Trophoblast cell (in vitro differentiated cells and primary cell): ENCODE data around the gene STRN.

Experiments used
- DNase-seq, 2 donors: peaks; one replicate each; pipeline ENCODE4 v3.0.0-alpha.2; 2016
- H2AFZ ChIP-seq: 2 replicates; pipeline ENCODE4 v1.6.1; 2013; ENCODE audit warnings: low read length, moderate library complexity, mild to moderate bottlenecking; ENCODE audit not compliant: insufficient read depth, poor library complexity
- H2AK5ac ChIP-seq: 2 replicates; pipeline ENCODE4 v1.6.1; 2013; ENCODE audit warnings: mild to moderate bottlenecking, low read length
- H2BK120ac ChIP-seq: 2 replicates; pipeline ENCODE4 v1.6.1; 2013; ENCODE audit warnings: low read length, mild to moderate bottlenecking, moderate library complexity; ENCODE audit not compliant: insufficient read depth, poor library complexity
- H2BK12ac ChIP-seq: 2 replicates; pipeline ENCODE4 v1.6.1; 2013; ENCODE audit warnings: mild to moderate bottlenecking, low read length, moderate library complexity
- H2BK5ac ChIP-seq: 2 replicates; pipeline ENCODE4 v1.6.1; 2013; ENCODE audit warnings: low read length, low read depth, moderate library complexity, mild to moderate bottlenecking; ENCODE audit not compliant: poor library complexity
- H3K14ac ChIP-seq: 2 replicates; pipeline ENCODE4 v1.6.1; 2013; ENCODE audit warnings: mild to moderate bottlenecking, low read length
- H3K18ac ChIP-seq: 2 replicates; pipeline ENCODE4 v1.6.1; 2013; ENCODE audit warnings: mild to moderate bottlenecking, low read length
- H3K23ac ChIP-seq: 2 replicates; pipeline ENCODE4 v1.6.1; 2013; ENCODE audit warnings: low read length
- H3K27ac ChIP-seq: 2 replicates; pipeline ENCODE4 v1.5.1; 2013; ENCODE audit warnings: low read depth, mild to moderate bottlenecking, inconsistent platforms, low read length, moderate library complexity
- H3K27me3 ChIP-seq: 2 replicates; pipeline ENCODE4 v1.6.1; 2013; ENCODE audit warnings: inconsistent platforms, mild to moderate bottlenecking, low read length, moderate library complexity; ENCODE audit not compliant: insufficient read depth
- H3K36me3 ChIP-seq, 2 experiments: 1 replicate in 1 of 2; 2 replicates in 1 of 2; pipeline ENCODE4 v1.6.1; 2013; ENCODE audit warnings: low read length in 2 of 2, mild to moderate bottlenecking in 2 of 2, moderate library complexity in 1 of 2; ENCODE audit not compliant: insufficient read depth in 2 of 2, control insufficient read depth in 1 of 2
- H3K4ac ChIP-seq: 2 replicates; pipeline ENCODE4 v1.6.1; 2013; ENCODE audit warnings: low read depth, mild to moderate bottlenecking, low read length, moderate library complexity
- H3K4me1 ChIP-seq, 2 experiments: 1 replicate in 1 of 2; 2 replicates in 1 of 2; pipeline ENCODE4 v1.6.1; 2013; ENCODE audit warnings: low read length in 2 of 2, mild to moderate bottlenecking in 2 of 2, moderate library complexity in 1 of 2; ENCODE audit not compliant: insufficient read depth in 2 of 2, control insufficient read depth in 1 of 2
- H3K4me2 ChIP-seq: 2 replicates; pipeline ENCODE4 v1.6.1; 2013; ENCODE audit warnings: inconsistent platforms, mild to moderate bottlenecking, low read length, moderate library complexity
- H3K4me3 ChIP-seq: 2 replicates; pipeline ENCODE4 v1.5.1; 2013; ENCODE audit warnings: mild to moderate bottlenecking, low read depth, low read length, inconsistent platforms
- H3K79me1 ChIP-seq: one replicate; pipeline ENCODE4 v1.6.1; 2013; ENCODE audit warnings: low read length
- H3K79me2 ChIP-seq: 2 replicates; pipeline ENCODE4 v1.6.1; 2013; ENCODE audit warnings: low read length, mild to moderate bottlenecking; ENCODE audit not compliant: control insufficient read depth, insufficient read depth, poor library complexity
- H3K9ac ChIP-seq: 2 replicates; pipeline ENCODE4 v1.6.1; 2013; ENCODE audit warnings: mild to moderate bottlenecking, low read length
- H3K9me3 ChIP-seq: 2 replicates; pipeline ENCODE4 v1.6.1; 2013; ENCODE audit warnings: low read depth, mild to moderate bottlenecking, control low read depth, inconsistent platforms, low read length; ENCODE audit not compliant: insufficient read depth
- H4K12ac ChIP-seq: 2 replicates; pipeline ENCODE4 v1.6.1; 2013; ENCODE audit warnings: low read depth, mild to moderate bottlenecking, low read length, moderate library complexity
- H4K8ac ChIP-seq: 2 replicates; pipeline ENCODE4 v1.6.1; 2013; ENCODE audit warnings: low read depth, mild to moderate bottlenecking, low read length, moderate library complexity
- H4K91ac ChIP-seq: one replicate; pipeline ENCODE4 v1.6.1; 2013; ENCODE audit warnings: low read depth, mild to moderate bottlenecking, low read length, moderate library complexity
- WGBS: extraction: QIAGEN DNeasy Blood & Tissue Kit; methylation state at CpG from one replicate; pipeline ENCODE4 v1.1.7; 2013; ENCODE audit warnings: missing lambda C conversion rate; ENCODE audit not compliant: insufficient read length, insufficient coverage; ENCODE audit errors: extremely low coverage; 5-methylcytosine and 5-hydroxymethylcytosine counted together

STRN gene

DNA sequence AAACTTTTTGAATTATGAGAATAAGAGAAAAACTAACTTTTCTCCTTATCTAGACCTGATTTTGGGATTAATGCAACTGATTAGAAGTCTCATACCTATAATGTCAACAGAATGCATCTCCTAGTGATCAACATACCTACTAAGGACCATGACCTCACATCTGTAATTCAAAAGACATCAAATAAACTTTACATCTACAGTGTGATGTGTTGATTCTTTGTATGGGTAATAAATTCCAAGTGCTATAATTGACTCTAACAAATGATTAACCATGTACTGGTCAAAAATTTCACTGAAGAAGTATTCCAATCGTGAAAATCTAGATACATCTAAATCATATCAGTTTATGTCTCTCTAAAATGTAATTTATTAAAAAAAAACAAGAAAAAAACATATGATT is 84.5 kb downstream of the STRN start:
- Histone ChIP-seq H3K27ac (no peak overlapping the region), H3K79me2 (no peaks in the 10 kb centered on the region), H3K9me3 (no peaks in the 10 kb centered on the region), H3K9ac (no peak overlapping the region), H3K79me1 (no peaks in the 10 kb centered on the region), H3K23ac (no peak overlapping the region), H2AFZ (no peak overlapping the region), H4K8ac (no peak overlapping the region), H3K4me2 (no peak overlapping the region), H3K4me3 (no peak overlapping the region), H4K91ac (no peak overlapping the region), H3K4ac (no peak overlapping the region), H4K12ac (no peak overlapping the region), H3K4me1 (no peaks in the 10 kb centered on the region), H3K36me3 (peaks cover 11 to 12% of the 10 kb centered on the region in 2 experiments), H3K14ac (no peak overlapping the region), H3K27me3 (no peaks in the 10 kb centered on the region), H2BK120ac (no peak overlapping the region), H2BK12ac (no peak overlapping the region), H3K18ac (no peak overlapping the region), H2AK5ac (no peak overlapping the region), H2BK5ac (no peak overlapping the region)
- WGBS: no CpG with 5 or more reads among the region's 1 CpG
- DNase-seq: no peak

DNA sequence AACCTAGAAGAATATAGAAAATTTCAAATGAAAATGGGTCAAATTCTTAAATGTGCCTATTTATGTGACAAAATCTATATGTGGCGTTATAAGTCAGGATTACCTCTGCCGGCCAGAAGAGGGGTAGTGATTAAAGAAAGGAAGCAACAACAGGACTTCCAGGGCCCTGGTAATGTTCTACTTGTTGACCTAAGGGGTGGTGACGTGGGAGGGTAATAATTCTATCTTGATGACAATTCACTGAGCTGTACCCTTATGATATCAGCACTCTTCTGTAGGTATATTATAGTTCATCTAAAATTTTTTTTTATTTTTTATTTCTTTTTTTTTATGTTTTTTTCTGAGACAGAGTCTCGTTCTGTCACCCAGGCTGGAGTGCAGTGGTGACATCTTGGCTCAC is 87.9 kb downstream of the STRN start:
- Histone ChIP-seq H3K79me1 (no peaks in the 10 kb centered on the region), H3K14ac (no peak overlapping the region), H3K27me3 (no peaks in the 10 kb centered on the region), H2AK5ac (no peak overlapping the region), H4K12ac (no peak overlapping the region), H2BK120ac (no peak overlapping the region), H3K9me3 (no peaks in the 10 kb centered on the region), H3K4ac (no peak overlapping the region), H2BK12ac (no peak overlapping the region), H4K8ac (no peak overlapping the region), H3K36me3 (peaks cover 18 to 23% of the 10 kb centered on the region in 2 experiments), H3K23ac (no peak overlapping the region), H3K4me3 (no peak overlapping the region), H2AFZ (no peak overlapping the region), H3K27ac (no peak overlapping the region), H2BK5ac (no peak overlapping the region), H3K4me1 (no peaks in the 10 kb centered on the region), H3K9ac (no peak overlapping the region), H3K18ac (no peak overlapping the region), H3K4me2 (no peak overlapping the region), H3K79me2 (no peaks in the 10 kb centered on the region), H4K91ac (no peak overlapping the region)
- no CpG with 5 or more reads among the region's 4 CpGs for WGBS
- DNase-seq: no peak

DNA sequence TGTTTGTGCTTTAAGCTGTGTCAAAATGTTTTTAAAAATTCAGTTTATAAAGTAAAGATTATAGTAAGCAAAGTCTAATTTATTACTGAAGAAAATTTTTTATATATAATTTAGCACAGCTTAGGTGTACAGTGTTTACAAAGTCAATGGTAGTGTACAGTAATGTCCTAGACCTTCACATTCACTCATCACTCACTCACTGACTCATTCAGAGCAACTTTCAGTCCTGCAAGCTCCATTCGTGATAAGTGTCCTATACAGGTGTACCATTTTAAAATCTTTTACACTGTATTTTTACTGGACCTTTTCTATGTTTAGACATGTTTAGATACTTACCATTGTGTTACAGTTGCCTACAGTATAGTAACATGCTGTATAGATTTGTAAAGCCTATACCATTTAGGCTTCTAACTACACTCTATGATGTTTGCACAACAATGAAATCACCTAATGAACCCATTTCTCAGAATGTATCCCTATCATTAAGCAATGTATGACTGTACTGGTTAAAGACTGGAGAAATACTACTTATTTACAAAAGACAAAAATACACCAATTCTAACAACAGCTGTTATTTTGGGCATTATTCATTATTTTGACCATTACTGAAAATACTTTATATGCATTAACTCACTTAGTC is 95.1 kb downstream of the STRN start:
- Histone ChIP-seq H3K4me3 (no peak overlapping the region), H3K23ac (no peak overlapping the region), H2BK12ac (no peak overlapping the region), H3K4me2 (no peak overlapping the region), H3K9ac (no peak overlapping the region), H3K27ac (no peak overlapping the region), H3K9me3 (no peaks in the 10 kb centered on the region), H4K8ac (no peak overlapping the region), H2BK120ac (no peak overlapping the region), H2BK5ac (no peak overlapping the region), H2AK5ac (no peak overlapping the region), H3K79me2 (no peaks in the 10 kb centered on the region), H3K4ac (no peak overlapping the region), H3K14ac (no peak overlapping the region), H4K12ac (no peak overlapping the region), H3K36me3 (peaks cover 12 to 13% of the 10 kb centered on the region in 2 experiments), H3K79me1 (no peaks in the 10 kb centered on the region), H2AFZ (no peak overlapping the region), H4K91ac (no peak overlapping the region), H3K4me1 (no peaks in the 10 kb centered on the region), H3K27me3 (no peaks in the 10 kb centered on the region), H3K18ac (no peak overlapping the region)
- WGBS: no CpG with 5 or more reads among the region's 1 CpG
- DNase-seq: peak in 1 of 2 donors; percentile 25

DNA sequence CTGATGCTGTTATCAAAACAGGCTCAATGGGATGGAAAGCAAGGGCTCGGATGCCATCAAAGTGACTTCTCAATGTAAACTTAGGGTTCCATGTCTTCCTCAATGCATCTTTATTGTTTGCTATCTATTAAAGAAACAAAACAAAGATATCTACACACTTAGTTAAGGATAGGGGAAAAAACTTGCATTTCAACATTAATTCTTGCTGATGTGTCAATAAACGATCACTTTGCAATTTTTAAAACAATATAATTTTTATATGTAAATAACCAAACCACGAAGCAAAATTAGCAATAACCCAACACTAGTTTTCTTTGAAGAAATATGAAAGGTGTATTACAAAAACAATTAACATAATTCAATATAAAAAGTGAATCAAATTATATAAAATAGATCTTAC is 96.7 kb downstream of the STRN start:
- no peaks in the 10 kb centered on the region for H3K27me3 ChIP-seq
- H3K4me2 ChIP-seq: no peak overlapping the region
- no CpG with 5 or more reads among the region's 3 CpGs for WGBS
- H4K12ac ChIP-seq: no peak overlapping the region
- no peak overlapping the region for H3K4me3 ChIP-seq
- no peak overlapping the region for H2BK120ac ChIP-seq
- H4K8ac ChIP-seq: no peak overlapping the region
- H4K91ac ChIP-seq: no peak overlapping the region
- H3K23ac ChIP-seq: no peak overlapping the region
- H3K18ac ChIP-seq: no peak overlapping the region
- H3K36me3 ChIP-seq: peaks cover 8 to 11% of the 10 kb centered on the region in 2 experiments
- no peak overlapping the region for H3K9ac ChIP-seq
- H3K9me3 ChIP-seq: no peaks in the 10 kb centered on the region
- no peaks in the 10 kb centered on the region for H3K79me1 ChIP-seq
- no peak overlapping the region for H2BK5ac ChIP-seq
- DNase-seq: no peak
- H2AK5ac ChIP-seq: no peak overlapping the region
- no peak overlapping the region for H2BK12ac ChIP-seq
- no peaks in the 10 kb centered on the region for H3K79me2 ChIP-seq
- H3K4ac ChIP-seq: no peak overlapping the region
- H3K14ac ChIP-seq: no peak overlapping the region
- no peak overlapping the region for H2AFZ ChIP-seq
- H3K27ac ChIP-seq: no peak overlapping the region
- H3K4me1 ChIP-seq: no peaks in the 10 kb centered on the region
